PC-9 (cell line): Measurements from ENCODE around the gene CAST. TPM values are rescaled to one million over a fixed set of nuclear protein-coding genes. Genes with fewer than 3 reads are reported as not detected.

Experiments used
- BruUV-seq: library from RNA; stranded (reverse); fragments of 400-500 nt; replicated peaks from 2 replicates; lab custom pipeline; 2021; lab: Mats Ljungman, UMichigan
- CTCF ChIA-PET: fragments of 300-600 bp; sonication (Branson Sonifier 250); formaldehyde crosslinking; loops from one replicate; lab custom pipeline; 2022; ENCODE audit warnings: antibody characterized with exemption; lab: Charles Lee
- POLR2A ChIA-PET: fragments of 300-600 bp; sonication (Branson Sonifier 250); formaldehyde crosslinking; loops from one replicate; lab custom pipeline; 2022; ENCODE audit warnings: antibody characterized with exemption; ENCODE audit not compliant: unreplicated experiment; lab: Charles Lee
- DNase-seq, 2 experiments: peaks; one replicate each; pipeline versions ENCODE4 v3.0.0 to v3.0.0-alpha.2; 2015 to 2022; ENCODE audit warnings: mixed read lengths in 1 of 2
- H2AFZ ChIP-seq: fragments of 200-600 bp; sonication (generic); 2 replicates; pipeline ENCODE4 v1.8.1; 2017; ENCODE audit warnings: antibody characterized with exemption
- H3F3A ChIP-seq: fragments of 200-600 bp; sonication (generic); 2 replicates; pipeline ENCODE4 v1.8.1; 2017; ENCODE audit warnings: antibody characterized with exemption, mild to moderate bottlenecking, low read depth; ENCODE audit not compliant: insufficient read depth
- H3K27ac ChIP-seq: fragments of 200-600 bp; sonication (generic); 2 replicates; pipeline ENCODE4 v1.6.1; 2016; ENCODE audit warnings: mixed run types
- H3K27me3 ChIP-seq: fragments of 200-600 bp; sonication (generic); 2 replicates; pipeline ENCODE4 v1.6.1; 2016; ENCODE audit warnings: low read depth, mixed run types; ENCODE audit not compliant: insufficient read depth
- H3K36me3 ChIP-seq: fragments of 200-600 bp; sonication (generic); 2 replicates; pipeline ENCODE4 v1.6.1; 2016; ENCODE audit warnings: low read depth, mixed run types
- H3K4me1 ChIP-seq: fragments of 200-600 bp; sonication (generic); replicated peaks from 2 replicates; pipeline ENCODE4 v1.6.1; 2016; ENCODE audit warnings: mixed run types; ENCODE audit not compliant: insufficient read depth
- H3K4me2 ChIP-seq: fragments of 200-600 bp; sonication (generic); 2 replicates; pipeline ENCODE4 v1.6.1; 2017; ENCODE audit warnings: mixed run types
- H3K4me3 ChIP-seq: fragments of 200-600 bp; sonication (generic); 2 replicates; pipeline ENCODE4 v1.6.1; 2016; ENCODE audit warnings: mixed run types
- H3K79me2 ChIP-seq: fragments of 200-600 bp; sonication (generic); 2 replicates; pipeline ENCODE4 v1.6.1; 2017; ENCODE audit warnings: low read depth, mixed run types
- H3K9me2 ChIP-seq: fragments of 200-600 bp; sonication (generic); 2 replicates; pipeline ENCODE4 v1.8.1; 2017; ENCODE audit warnings: mild to moderate bottlenecking; ENCODE audit not compliant: insufficient read depth
- H3K9me3 ChIP-seq: fragments of 200-600 bp; sonication (generic); 2 replicates; pipeline ENCODE4 v1.8.1; 2016; ENCODE audit warnings: low read depth; ENCODE audit not compliant: insufficient read depth
- H4K20me1 ChIP-seq: fragments of 200-600 bp; sonication (generic); 2 replicates; pipeline ENCODE4 v1.8.1; 2017; ENCODE audit not compliant: insufficient read depth
- EZH2 ChIP-seq: fragments of 200-600 bp; sonication (generic); IDR thresholded peaks from 2 replicates; pipeline ENCODE4 v1.8.0; 2017; ENCODE audit warnings: antibody characterized with exemption, low read depth
- intact Hi-C: fragments of 100-400 bp; cut with micrococcal nuclease; formaldehyde crosslinking; loops from one replicate; pipeline ENCODE4 v1.10.0; 2022; ENCODE audit not compliant: unreplicated experiment
- total RNA-seq: library from RNA; stranded (reverse); gene quantifications from 2 replicates; pipeline ENCODE4 v1.2.3, GENCODE V29; 2021
- TF ChIP-seq, protein P1 (sequence below): fragments of 200-600 bp; sonication (generic); conservative IDR thresholded peaks from 2 replicates; pipeline ENCODE4 v1.6.1; 2017; ENCODE audit warnings: mixed run types, antibody characterized with exemption, mild to moderate bottlenecking, moderate library complexity

The CAST gene
- total RNA-seq, 1 experiment from 2014 or later: 289 TPM

DNA sequence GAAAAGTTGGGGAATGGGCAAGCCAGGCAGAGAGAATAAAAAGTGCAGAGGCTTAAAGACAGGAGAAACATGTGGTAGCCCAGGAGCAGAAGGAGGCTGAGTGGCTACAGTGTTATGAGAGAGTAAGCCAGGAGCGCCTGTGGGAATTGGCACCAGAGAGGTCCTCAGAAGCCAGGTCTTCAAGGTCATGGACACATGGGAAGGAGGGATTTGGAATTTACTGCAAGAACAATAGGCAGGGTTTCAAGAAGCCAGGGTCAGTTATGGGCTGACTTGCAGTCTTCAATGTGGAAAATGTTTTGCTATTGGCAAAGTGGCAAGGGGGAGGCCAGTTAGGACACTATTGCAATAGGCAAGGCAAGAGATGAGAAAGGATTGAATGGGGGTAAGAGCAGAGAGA, 116.2 kb downstream of the CAST start:
- no peak overlapping the region for H3K4me3 ChIP-seq
- no peak overlapping the region for H3K4me2 ChIP-seq
- peaks cover 33% of the 10 kb centered on the region; the same call in 1 of the 2 replicates for H3F3A ChIP-seq
- no peaks in the 10 kb centered on the region for H3K27me3 ChIP-seq
- no peak overlapping the region for H2AFZ ChIP-seq
- TF ChIP-seq EZH2: no peak
- TF ChIP-seq, protein P1, sequence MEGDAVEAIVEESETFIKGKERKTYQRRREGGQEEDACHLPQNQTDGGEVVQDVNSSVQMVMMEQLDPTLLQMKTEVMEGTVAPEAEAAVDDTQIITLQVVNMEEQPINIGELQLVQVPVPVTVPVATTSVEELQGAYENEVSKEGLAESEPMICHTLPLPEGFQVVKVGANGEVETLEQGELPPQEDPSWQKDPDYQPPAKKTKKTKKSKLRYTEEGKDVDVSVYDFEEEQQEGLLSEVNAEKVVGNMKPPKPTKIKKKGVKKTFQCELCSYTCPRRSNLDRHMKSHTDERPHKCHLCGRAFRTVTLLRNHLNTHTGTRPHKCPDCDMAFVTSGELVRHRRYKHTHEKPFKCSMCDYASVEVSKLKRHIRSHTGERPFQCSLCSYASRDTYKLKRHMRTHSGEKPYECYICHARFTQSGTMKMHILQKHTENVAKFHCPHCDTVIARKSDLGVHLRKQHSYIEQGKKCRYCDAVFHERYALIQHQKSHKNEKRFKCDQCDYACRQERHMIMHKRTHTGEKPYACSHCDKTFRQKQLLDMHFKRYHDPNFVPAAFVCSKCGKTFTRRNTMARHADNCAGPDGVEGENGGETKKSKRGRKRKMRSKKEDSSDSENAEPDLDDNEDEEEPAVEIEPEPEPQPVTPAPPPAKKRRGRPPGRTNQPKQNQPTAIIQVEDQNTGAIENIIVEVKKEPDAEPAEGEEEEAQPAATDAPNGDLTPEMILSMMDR: no peak
- no peak overlapping the region for H3K27ac ChIP-seq
- ChIA-PET POLR2A (no interaction called here), CTCF (no interaction called here)
- BruUV-seq: no TSS peak
- no peaks in the 10 kb centered on the region for H3K9me2 ChIP-seq
- no peak for DNase-seq
- H3K9me3 ChIP-seq: no peaks in the 10 kb centered on the region
- H3K79me2 ChIP-seq: no peaks in the 10 kb centered on the region
- H4K20me1 ChIP-seq: no peaks in the 10 kb centered on the region; the same call in 1 of the 2 replicates
- peaks cover 15% of the 10 kb centered on the region for H3K4me1 ChIP-seq
- intact Hi-C loops: no loop called here
- peaks cover 12% of the 10 kb centered on the region; the same call in 1 of the 2 replicates for H3K36me3 ChIP-seq

DNA sequence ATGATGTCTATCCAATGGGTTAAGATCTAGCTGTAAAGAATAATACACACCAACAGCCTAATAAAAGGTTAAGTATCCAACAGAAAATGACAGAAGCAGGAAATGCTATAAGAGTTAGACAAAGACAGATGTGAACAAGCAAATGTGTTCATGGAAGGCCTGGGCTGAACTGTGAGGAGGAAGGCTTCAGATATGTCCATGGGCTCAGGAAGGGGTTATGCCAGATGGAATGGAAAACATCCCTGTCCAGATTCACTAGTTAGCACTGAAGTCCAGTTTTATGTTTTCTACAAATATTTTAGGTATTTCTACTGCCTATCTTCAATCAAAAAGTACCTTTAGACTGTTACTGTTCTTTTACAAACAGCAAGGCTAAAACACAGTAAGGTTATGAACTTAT, 118.5 kb downstream of the CAST start:
- Histone ChIP-seq H3K9me3 (no peaks in the 10 kb centered on the region), H3K27ac (peak overlapping the region; percentile 72), H3K9me2 (no peaks in the 10 kb centered on the region), H4K20me1 (no peaks in the 10 kb centered on the region; the same call in 1 of the 2 replicates), H3K4me1 (peaks cover 15% of the 10 kb centered on the region), H3K79me2 (no peaks in the 10 kb centered on the region), H3F3A (peaks cover 39% of the 10 kb centered on the region; the same call in 1 of the 2 replicates), H3K36me3 (peaks cover 5% of the 10 kb centered on the region; the same call in 1 of the 2 replicates), H2AFZ (no peak overlapping the region), H3K27me3 (no peaks in the 10 kb centered on the region), H3K4me2 (peak overlapping the region; percentile 14), H3K4me3 (no peak overlapping the region)
- no peak for TF ChIP-seq EZH2
- TF ChIP-seq, protein P1: no peak
- ChIA-PET POLR2A (interaction anchor here (0.7 kb wide), 1 partner anchor 471 kb away, joined by 8 read pairs; no protein-coding TSS in a partner anchor), CTCF (no interaction called here)
- no TSS peak for BruUV-seq
- no peak for DNase-seq
- intact Hi-C loops: no loop called here

DNA sequence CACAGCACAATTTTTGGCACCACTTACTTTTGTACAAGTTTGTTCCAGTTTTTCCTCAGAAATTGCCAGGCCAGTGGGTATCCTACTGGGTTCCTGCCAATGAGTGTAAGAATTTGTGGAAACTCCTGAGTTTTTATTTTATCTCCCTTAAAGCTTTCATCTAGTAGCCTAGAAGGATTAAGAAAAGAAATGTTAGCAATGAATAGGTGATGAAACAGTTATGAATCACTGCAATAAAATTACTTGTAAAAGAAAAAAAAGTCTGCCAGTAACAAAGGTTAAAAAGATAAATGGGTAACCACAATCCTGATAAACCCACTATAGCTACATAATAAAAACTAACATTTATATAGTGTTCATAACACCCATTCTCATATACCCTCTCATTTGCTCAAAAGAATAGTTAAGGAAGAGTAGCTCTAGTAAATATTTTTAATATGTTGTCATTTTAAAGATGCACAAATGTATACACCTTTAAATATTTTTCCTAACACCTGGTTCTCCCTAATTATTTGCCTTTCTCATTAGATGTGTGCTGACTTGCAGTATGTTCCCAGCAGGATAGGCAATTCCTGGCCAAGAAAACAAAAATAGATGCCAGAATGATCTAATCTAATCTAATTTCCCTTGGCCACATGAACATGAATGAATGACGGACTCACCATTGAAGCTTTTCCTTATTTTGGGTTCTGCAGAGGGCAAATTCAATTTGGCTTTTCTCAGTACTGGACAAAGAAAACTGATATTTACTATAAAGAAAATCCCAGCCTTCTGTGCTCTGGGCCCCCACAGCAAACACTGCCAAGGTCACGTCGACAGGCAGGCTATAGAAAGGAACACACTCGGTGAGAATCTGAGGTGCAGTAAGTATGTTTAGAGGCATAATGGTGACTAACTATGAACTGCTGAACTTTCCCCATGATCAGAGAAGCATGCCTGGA, 119.1 kb downstream of the CAST start:
- Histone ChIP-seq H3K79me2 (no peaks in the 10 kb centered on the region), H3K9me3 (no peaks in the 10 kb centered on the region), H3K36me3 (peaks cover 5% of the 10 kb centered on the region; the same call in 1 of the 2 replicates), H3K4me1 (peaks cover 15% of the 10 kb centered on the region), H3K4me2 (peak overlapping the region; percentile 14), H3K4me3 (no peak overlapping the region), H3K9me2 (no peaks in the 10 kb centered on the region), H2AFZ (no peak overlapping the region), H3K27me3 (no peaks in the 10 kb centered on the region), H3F3A (peaks cover 39% of the 10 kb centered on the region; the same call in 1 of the 2 replicates), H3K27ac (peak overlapping the region; percentile 72), H4K20me1 (no peaks in the 10 kb centered on the region; the same call in 1 of the 2 replicates)
- POLR2A ChIA-PET: interaction anchor here (0.7 kb wide), 1 partner anchor 470 kb away, joined by 8 read pairs; no protein-coding TSS in a partner anchor
- no TSS peak for BruUV-seq
- DNase-seq: peak in 1 of 2 experiments; percentile 71
- CTCF ChIA-PET: no interaction called here
- TF ChIP-seq EZH2: no peak
- TF ChIP-seq, protein P1: no peak
- intact Hi-C loops: no loop called here
